Parathyroid adenoma (tissue), 2 donors: Measurements from ENCODE around the gene ZRANB1.

Source experiments
- H2AFZ ChIP-seq: fragments of 300-600 bp; sonication (generic); one replicate; pipeline ENCODE4 v1.7.0; 2017; ENCODE audit warnings: antibody characterized with exemption, mild to moderate bottlenecking
- H3K27ac ChIP-seq: fragments of 300-600 bp; sonication (generic); one replicate; pipeline ENCODE4 v1.7.0; 2017
- H3K27me3 ChIP-seq: fragments of 300-600 bp; sonication (generic); one replicate; pipeline ENCODE4 v1.7.0; 2017; ENCODE audit warnings: low read length; ENCODE audit not compliant: control insufficient read depth, insufficient read depth
- H3K36me3 ChIP-seq: fragments of 300-600 bp; sonication (generic); one replicate; pipeline ENCODE4 v1.7.0; 2017; ENCODE audit warnings: low read length; ENCODE audit not compliant: control insufficient read depth, insufficient read depth
- H3K4me1 ChIP-seq: fragments of 300-600 bp; sonication (generic); one replicate; pipeline ENCODE4 v1.7.0; 2017; ENCODE audit warnings: control low read depth
- H3K4me2 ChIP-seq: fragments of 300-600 bp; sonication (generic); one replicate; pipeline ENCODE4 v1.7.0; 2017; ENCODE audit warnings: low read length
- H3K4me3 ChIP-seq: fragments of 300-600 bp; sonication (generic); one replicate; pipeline ENCODE4 v1.7.0; 2017; ENCODE audit warnings: low read depth, low read length
- H3K79me2 ChIP-seq: fragments of 300-600 bp; sonication (generic); one replicate; pipeline ENCODE4 v1.7.0; 2017; ENCODE audit warnings: control low read depth
- H3K9ac ChIP-seq: fragments of 300-600 bp; sonication (generic); one replicate; pipeline ENCODE4 v1.7.0; 2017; ENCODE audit warnings: mild to moderate bottlenecking
- H3K9me3 ChIP-seq: fragments of 300-600 bp; sonication (generic); one replicate; pipeline ENCODE4 v1.7.0; 2017; ENCODE audit warnings: low read length; ENCODE audit not compliant: control insufficient read depth
- TF ChIP-seq, protein P1 (sequence below): fragments of 300-600 bp; sonication (generic); IDR thresholded peaks from one replicate; pipeline ENCODE4 v1.7.0; 2017; ENCODE audit warnings: antibody characterized with exemption, mild to moderate bottlenecking
- donor health status: primary hyperparathyroidism.

ZRANB1 gene

DNA sequence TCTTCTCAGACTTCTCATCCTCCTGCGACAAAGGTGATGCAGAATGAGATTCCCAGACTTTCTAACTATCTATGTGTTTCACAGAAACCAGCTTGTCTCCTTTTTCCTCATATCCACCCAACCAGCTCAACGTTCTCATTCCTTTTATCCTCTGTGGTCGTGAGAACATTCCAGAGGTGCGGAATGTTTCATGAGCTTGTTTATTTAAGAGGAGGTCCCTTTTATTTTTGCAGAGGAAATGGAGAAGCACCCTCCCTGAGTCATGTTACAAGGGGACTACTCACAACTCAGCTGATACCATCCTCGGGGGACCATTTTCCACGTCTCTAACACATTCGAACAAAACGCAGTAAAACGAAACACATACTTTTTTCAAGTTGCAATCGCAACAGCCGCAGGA lies 93.2 kb downstream of the ZRANB1 start:
- no peak overlapping the region for H3K4me2 ChIP-seq
- H3K27ac ChIP-seq = no peak overlapping the region
- H3K4me3 ChIP-seq = no peak overlapping the region
- no peak overlapping the region for H3K9ac ChIP-seq
- no peaks in the 10 kb centered on the region for H3K27me3 ChIP-seq
- H3K4me1 ChIP-seq = no peaks in the 10 kb centered on the region
- peaks cover 63% of the 10 kb centered on the region for H3K79me2 ChIP-seq
- no peaks in the 10 kb centered on the region for H3K9me3 ChIP-seq
- H2AFZ ChIP-seq = no peak overlapping the region
- no peaks in the 10 kb centered on the region for H3K36me3 ChIP-seq
- TF ChIP-seq, protein P1, sequence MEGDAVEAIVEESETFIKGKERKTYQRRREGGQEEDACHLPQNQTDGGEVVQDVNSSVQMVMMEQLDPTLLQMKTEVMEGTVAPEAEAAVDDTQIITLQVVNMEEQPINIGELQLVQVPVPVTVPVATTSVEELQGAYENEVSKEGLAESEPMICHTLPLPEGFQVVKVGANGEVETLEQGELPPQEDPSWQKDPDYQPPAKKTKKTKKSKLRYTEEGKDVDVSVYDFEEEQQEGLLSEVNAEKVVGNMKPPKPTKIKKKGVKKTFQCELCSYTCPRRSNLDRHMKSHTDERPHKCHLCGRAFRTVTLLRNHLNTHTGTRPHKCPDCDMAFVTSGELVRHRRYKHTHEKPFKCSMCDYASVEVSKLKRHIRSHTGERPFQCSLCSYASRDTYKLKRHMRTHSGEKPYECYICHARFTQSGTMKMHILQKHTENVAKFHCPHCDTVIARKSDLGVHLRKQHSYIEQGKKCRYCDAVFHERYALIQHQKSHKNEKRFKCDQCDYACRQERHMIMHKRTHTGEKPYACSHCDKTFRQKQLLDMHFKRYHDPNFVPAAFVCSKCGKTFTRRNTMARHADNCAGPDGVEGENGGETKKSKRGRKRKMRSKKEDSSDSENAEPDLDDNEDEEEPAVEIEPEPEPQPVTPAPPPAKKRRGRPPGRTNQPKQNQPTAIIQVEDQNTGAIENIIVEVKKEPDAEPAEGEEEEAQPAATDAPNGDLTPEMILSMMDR = no peak

DNA sequence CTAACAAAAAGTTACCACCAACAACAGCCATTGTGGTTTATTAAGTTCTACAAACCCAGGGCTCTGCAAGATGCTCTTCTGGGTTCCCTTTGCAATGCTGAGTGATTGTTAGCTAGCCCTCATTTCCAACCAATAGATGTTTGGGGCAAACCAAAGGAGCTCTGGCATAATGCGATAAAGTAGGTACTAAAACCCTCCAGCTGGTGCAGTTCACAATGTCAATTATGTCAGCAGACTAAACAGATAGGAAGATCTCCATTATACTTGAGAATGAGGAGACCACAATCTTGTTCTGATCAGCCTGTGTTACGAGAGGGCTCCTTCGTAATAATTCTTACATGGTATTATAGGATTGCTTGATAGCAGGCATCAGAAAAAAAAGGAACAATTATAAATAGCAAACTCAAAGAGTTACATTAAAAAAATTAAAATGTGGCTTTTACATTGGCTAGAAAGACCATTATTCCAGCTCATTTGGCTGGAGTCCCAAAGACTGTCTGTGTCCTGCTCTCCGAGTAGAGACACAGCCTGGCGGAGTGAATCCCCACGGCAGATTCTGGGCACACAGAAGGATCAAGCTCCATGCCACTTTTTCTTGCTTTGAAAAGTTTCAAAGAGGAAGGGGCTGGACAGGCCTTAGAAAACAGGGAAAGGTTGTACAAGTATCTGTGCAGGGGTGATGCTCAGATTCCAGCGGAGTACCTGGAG lies 93.8 kb downstream of the ZRANB1 start:
- Histone ChIP-seq H3K9ac (no peak overlapping the region), H2AFZ (no peak overlapping the region), H3K27me3 (no peaks in the 10 kb centered on the region), H3K4me2 (no peak overlapping the region), H3K4me1 (no peaks in the 10 kb centered on the region), H3K4me3 (no peak overlapping the region), H3K27ac (no peak overlapping the region), H3K9me3 (no peaks in the 10 kb centered on the region), H3K36me3 (no peaks in the 10 kb centered on the region), H3K79me2 (peaks cover 65% of the 10 kb centered on the region)
- TF ChIP-seq, protein P1 = no peak

DNA sequence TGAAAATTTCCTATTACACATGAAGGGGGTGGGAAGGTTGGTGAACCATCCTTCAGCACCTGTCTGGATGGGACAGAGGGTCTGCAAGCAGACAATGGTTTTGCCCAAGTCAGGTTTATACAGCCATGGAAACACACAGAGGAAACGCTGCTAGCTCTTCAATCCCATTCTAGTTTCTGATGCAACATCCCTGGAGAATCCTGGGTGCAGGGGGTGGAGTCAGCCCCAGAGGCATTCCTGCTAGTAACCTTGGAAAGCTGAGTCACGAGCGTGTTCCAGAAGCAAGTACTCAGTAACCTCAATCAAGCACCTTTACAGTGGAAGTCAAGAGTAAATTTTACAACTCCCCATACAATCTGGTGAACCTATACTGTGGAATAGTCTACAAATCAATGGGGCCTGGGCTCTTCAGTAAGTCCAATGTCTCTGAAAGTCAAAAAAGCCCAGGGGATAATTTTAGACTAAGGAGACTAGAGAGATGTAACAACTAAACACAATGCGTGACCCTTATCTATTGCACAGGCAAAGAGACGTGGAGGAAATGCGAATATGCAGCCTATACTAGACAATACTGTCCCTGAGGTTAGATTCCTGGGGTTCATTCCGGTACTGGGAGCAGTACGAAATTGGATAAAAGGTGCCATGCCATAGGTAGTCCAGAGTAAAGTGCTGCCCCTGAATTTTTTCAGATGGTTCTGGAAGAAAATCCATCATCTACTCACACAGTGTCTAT lies 95.4 kb downstream of the ZRANB1 start:
- Histone ChIP-seq H3K4me3 (no peak overlapping the region), H3K4me1 (no peaks in the 10 kb centered on the region), H3K9ac (no peak overlapping the region), H2AFZ (no peak overlapping the region), H3K27ac (no peak overlapping the region), H3K4me2 (no peak overlapping the region), H3K9me3 (no peaks in the 10 kb centered on the region), H3K36me3 (no peaks in the 10 kb centered on the region), H3K27me3 (no peaks in the 10 kb centered on the region), H3K79me2 (peaks cover 70% of the 10 kb centered on the region)
- TF ChIP-seq, protein P1 = no peak
